HEK293 (cell line): ENCODE results near the gene SMIM38.

Experiments used
- CTCF ChIP-seq: fragments of 450-650 bp; formaldehyde crosslinking; IDR thresholded peaks from 2 replicates; pipeline ENCODE4 v1.5.1; 2016; ENCODE audit warnings: missing biosample characterization, missing genetic modification characterization
- KLF10 ChIP-seq: fragments of 450-650 bp; IDR thresholded peaks from 2 replicates; pipeline ENCODE4 v1.5.1; 2018; ENCODE audit warnings: missing biosample characterization, mild to moderate bottlenecking, missing genetic modification characterization
- PRDM6 ChIP-seq: fragments of 450-650 bp; formaldehyde crosslinking; IDR thresholded peaks from 2 replicates; pipeline ENCODE4 v1.5.1; 2017; ENCODE audit warnings: missing biosample characterization, missing genetic modification characterization
- YY1 ChIP-seq: fragments of 450-650 bp; formaldehyde crosslinking; IDR thresholded peaks from 2 replicates; pipeline ENCODE4 v1.5.1; 2018; ENCODE audit warnings: missing biosample characterization, missing genetic modification characterization
- ZFP37 ChIP-seq: fragments of 450-650 bp; formaldehyde crosslinking; IDR thresholded peaks from 2 replicates; pipeline ENCODE4 v1.5.1; 2016; ENCODE audit warnings: missing biosample characterization, missing genetic modification characterization
- ZNF138 ChIP-seq: fragments of 450-650 bp; formaldehyde crosslinking; IDR thresholded peaks from 2 replicates; pipeline ENCODE4 v1.5.1; 2016; ENCODE audit warnings: missing biosample characterization, missing genetic modification characterization, borderline replicate concordance
- ZNF146 ChIP-seq: fragments of 450-650 bp; formaldehyde crosslinking; IDR thresholded peaks from 2 replicates; pipeline ENCODE4 v1.5.1; 2016; ENCODE audit warnings: missing biosample characterization, missing genetic modification characterization
- ZNF174 ChIP-seq: fragments of 450-650 bp; formaldehyde crosslinking; IDR thresholded peaks from 2 replicates; pipeline ENCODE4 v1.5.0; 2017; ENCODE audit warnings: missing biosample characterization, mild to moderate bottlenecking, missing genetic modification characterization
- ZNF670 ChIP-seq: fragments of 450-650 bp; formaldehyde crosslinking; IDR thresholded peaks from 2 replicates; pipeline ENCODE4 v1.5.1; 2016; ENCODE audit warnings: missing biosample characterization, missing genetic modification characterization, low read depth
- ZNF785 ChIP-seq: fragments of 450-650 bp; formaldehyde crosslinking; IDR thresholded peaks from 2 replicates; pipeline ENCODE4 v1.5.1; 2016; ENCODE audit warnings: missing biosample characterization, missing genetic modification characterization
- TF ChIP-seq, protein P1 (sequence below): fragments of 450-650 bp; IDR thresholded peaks from 2 replicates; pipeline ENCODE4 v1.5.1; 2018; ENCODE audit warnings: missing biosample characterization, missing genetic modification characterization
- TF ChIP-seq, protein P2 (sequence below): fragments of 450-650 bp; formaldehyde crosslinking; IDR thresholded peaks from 2 replicates; pipeline ENCODE4 v1.5.1; 2016; ENCODE audit warnings: missing biosample characterization, missing genetic modification characterization

DNA sequence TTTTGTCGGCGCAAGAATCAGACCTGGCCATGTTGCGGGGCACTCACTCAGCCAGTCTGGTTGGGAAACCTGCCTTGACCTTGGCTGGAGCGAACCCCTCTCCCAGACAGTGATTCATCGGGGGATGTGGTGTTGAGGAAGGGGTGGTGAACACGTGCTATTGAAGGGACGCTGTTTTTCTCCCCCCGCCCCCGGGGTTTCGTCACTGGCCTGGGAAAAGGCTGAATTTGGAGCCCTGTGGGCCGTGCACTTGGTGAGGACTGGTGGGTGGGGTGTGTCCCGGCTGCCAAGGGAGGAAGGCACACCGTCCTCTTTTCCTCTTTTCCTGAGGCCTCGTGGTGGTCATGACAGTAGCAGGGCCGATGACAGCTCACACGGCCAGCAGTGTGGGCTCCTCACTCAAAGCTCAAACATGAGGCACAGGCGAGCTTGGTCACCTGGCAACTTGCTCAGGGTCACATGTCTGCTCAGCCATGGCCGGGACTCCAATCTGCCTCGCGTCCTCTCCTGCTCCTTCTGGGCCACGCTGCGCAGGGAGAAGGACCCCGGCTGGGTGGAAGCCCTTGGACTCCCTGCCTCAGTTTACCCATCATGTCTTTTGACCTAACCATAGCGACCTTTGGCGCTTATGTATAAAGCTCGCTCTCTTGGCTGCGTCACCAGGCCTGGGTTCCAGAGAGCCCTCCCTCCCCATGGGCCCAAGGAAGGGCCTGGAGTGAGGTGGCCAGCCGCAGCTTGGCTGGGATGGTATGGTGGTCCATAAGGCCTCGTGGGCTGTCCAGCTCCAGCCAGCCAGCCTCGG is 49.4 kb downstream of the SMIM38 start:
- no peak for TF ChIP-seq CTCF (tag by site-specific recombination)
- no peak for TF ChIP-seq ZNF146
- no peak for TF ChIP-seq ZFP37 (tag by site-specific recombination)
- TF ChIP-seq YY1 (tag by site-specific recombination) = no peak
- no peak for TF ChIP-seq ZNF174 (tag by site-specific recombination)
- no peak for TF ChIP-seq ZNF670
- TF ChIP-seq, protein P1, sequence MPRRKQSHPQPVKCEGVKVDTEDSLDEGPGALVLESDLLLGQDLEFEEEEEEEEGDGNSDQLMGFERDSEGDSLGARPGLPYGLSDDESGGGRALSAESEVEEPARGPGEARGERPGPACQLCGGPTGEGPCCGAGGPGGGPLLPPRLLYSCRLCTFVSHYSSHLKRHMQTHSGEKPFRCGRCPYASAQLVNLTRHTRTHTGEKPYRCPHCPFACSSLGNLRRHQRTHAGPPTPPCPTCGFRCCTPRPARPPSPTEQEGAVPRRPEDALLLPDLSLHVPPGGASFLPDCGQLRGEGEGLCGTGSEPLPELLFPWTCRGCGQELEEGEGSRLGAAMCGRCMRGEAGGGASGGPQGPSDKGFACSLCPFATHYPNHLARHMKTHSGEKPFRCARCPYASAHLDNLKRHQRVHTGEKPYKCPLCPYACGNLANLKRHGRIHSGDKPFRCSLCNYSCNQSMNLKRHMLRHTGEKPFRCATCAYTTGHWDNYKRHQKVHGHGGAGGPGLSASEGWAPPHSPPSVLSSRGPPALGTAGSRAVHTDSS (tag by site-specific recombination) = no peak
- TF ChIP-seq ZNF138 (tag by site-specific recombination) = no peak
- TF ChIP-seq, protein P2, sequence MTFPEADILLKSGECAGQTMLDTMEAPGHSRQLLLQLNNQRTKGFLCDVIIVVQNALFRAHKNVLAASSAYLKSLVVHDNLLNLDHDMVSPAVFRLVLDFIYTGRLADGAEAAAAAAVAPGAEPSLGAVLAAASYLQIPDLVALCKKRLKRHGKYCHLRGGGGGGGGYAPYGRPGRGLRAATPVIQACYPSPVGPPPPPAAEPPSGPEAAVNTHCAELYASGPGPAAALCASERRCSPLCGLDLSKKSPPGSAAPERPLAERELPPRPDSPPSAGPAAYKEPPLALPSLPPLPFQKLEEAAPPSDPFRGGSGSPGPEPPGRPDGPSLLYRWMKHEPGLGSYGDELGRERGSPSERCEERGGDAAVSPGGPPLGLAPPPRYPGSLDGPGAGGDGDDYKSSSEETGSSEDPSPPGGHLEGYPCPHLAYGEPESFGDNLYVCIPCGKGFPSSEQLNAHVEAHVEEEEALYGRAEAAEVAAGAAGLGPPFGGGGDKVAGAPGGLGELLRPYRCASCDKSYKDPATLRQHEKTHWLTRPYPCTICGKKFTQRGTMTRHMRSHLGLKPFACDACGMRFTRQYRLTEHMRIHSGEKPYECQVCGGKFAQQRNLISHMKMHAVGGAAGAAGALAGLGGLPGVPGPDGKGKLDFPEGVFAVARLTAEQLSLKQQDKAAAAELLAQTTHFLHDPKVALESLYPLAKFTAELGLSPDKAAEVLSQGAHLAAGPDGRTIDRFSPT (tag by site-specific recombination) = no peak
- TF ChIP-seq KLF10 (tag by site-specific recombination) = no peak
- TF ChIP-seq PRDM6 (tag by site-specific recombination) = no peak
- TF ChIP-seq ZNF785 (tag by site-specific recombination) = no peak
